ENCODE results near the gene VDAC1. TPM values are rescaled to one million over a fixed set of nuclear protein-coding genes. Genes with fewer than 3 reads are reported as not detected.

The VDAC1 gene
- total and polyA plus RNA-seq, 9 donors = 193 to 247 (median 216) TPM

- Histone ChIP-seq H3K9me3 (replicated peaks; ENCODE audit: control insufficient read depth, low read depth, low read length) (no peaks in the 10 kb centered on the region), H3K27me3 (ENCODE audit: control insufficient read depth, insufficient read depth, low read length) (no peaks in the 10 kb centered on the region), H3K4me3 (ENCODE audit: low read length) (no peak overlapping the region), H3K36me3 (ENCODE audit: control insufficient read depth, insufficient read depth, low read length) (peaks cover 24% of the 10 kb centered on the region), H3K4me1 (ENCODE audit: control insufficient read depth, insufficient read depth, low read length) (peaks cover 11% of the 10 kb centered on the region), H3K27ac (ENCODE audit: low read length) (no peak overlapping the region)
- 60% methylated on average over 4 of the region's 7 CpGs for WGBS (ENCODE audit: insufficient coverage)
- no peak for DNase-seq
Observed at GRCh38 chr5:133969654-133970324, 35.0 kb downstream of the VDAC1 start.

GRCh38 chr5:133968204-133968980 is 36.4 kb downstream of the VDAC1 start, which contains the start of gene C5orf15:
C5orf15 (minus strand) TSS chr5:133968625; CDS start chr5:133968584, 41 bp downstream.
- Histone ChIP-seq H3K36me3 (ENCODE audit: control insufficient read depth, insufficient read depth, low read length) (peaks cover 13% of the 10 kb centered on the region), H3K4me3 (ENCODE audit: low read length) (peak within 1 kb of the TSS; percentile 93), H3K4me1 (ENCODE audit: control insufficient read depth, insufficient read depth, low read length) (peaks cover 11% of the 10 kb centered on the region), H3K27me3 (ENCODE audit: control insufficient read depth, insufficient read depth, low read length) (no peaks in the 10 kb centered on the region), H3K9me3 (replicated peaks; ENCODE audit: control insufficient read depth, low read depth, low read length) (peaks cover 2% of the 10 kb centered on the region), H3K27ac (ENCODE audit: low read length) (peak within 1 kb of the TSS; percentile 96)
- peak; percentile 99 for DNase-seq
- WGBS (ENCODE audit: insufficient coverage) = 0% methylated on average over 42 of the region's 48 CpGs

GRCh38 chr5:133967698-133968203 is 37.0 kb downstream of the VDAC1 start:
- Histone ChIP-seq H3K4me3 (ENCODE audit: low read length) (peak overlapping the region; percentile 93), H3K36me3 (ENCODE audit: control insufficient read depth, insufficient read depth, low read length) (peaks cover 7% of the 10 kb centered on the region), H3K27ac (ENCODE audit: low read length) (peak overlapping the region; percentile 96), H3K4me1 (ENCODE audit: control insufficient read depth, insufficient read depth, low read length) (peaks cover 11% of the 10 kb centered on the region), H3K9me3 (replicated peaks; ENCODE audit: control insufficient read depth, low read depth, low read length) (peaks cover 2% of the 10 kb centered on the region), H3K27me3 (ENCODE audit: control insufficient read depth, insufficient read depth, low read length) (no peaks in the 10 kb centered on the region)
- peak; percentile 46 for DNase-seq
- WGBS (ENCODE audit: insufficient coverage) = 1% methylated on average over 12 of the region's 12 CpGs

- H3K27ac ChIP-seq (ENCODE audit: low read length) = peak overlapping the region; percentile 96
- 67% methylated on average over 3 of the region's 5 CpGs for WGBS (ENCODE audit: insufficient coverage)
- peaks cover 11% of the 10 kb centered on the region for H3K4me1 ChIP-seq (ENCODE audit: control insufficient read depth, insufficient read depth, low read length)
- H3K9me3 ChIP-seq (replicated peaks; ENCODE audit: control insufficient read depth, low read depth, low read length) = peaks cover 2% of the 10 kb centered on the region
- no peak for DNase-seq
- no peaks in the 10 kb centered on the region for H3K27me3 ChIP-seq (ENCODE audit: control insufficient read depth, insufficient read depth, low read length)
- no peak overlapping the region for H3K4me3 ChIP-seq (ENCODE audit: low read length)
- H3K36me3 ChIP-seq (ENCODE audit: control insufficient read depth, insufficient read depth, low read length) = peaks cover 6% of the 10 kb centered on the region
Observed at GRCh38 chr5:133967124-133967523, 37.7 kb downstream of the VDAC1 start.

- Histone ChIP-seq H3K36me3 (ENCODE audit: control insufficient read depth, insufficient read depth, low read length) (peaks cover 2% of the 10 kb centered on the region), H3K4me3 (ENCODE audit: low read length) (no peak overlapping the region), H3K9me3 (replicated peaks; ENCODE audit: control insufficient read depth, low read depth, low read length) (peaks cover 2% of the 10 kb centered on the region), H3K27me3 (ENCODE audit: control insufficient read depth, insufficient read depth, low read length) (no peaks in the 10 kb centered on the region), H3K4me1 (ENCODE audit: control insufficient read depth, insufficient read depth, low read length) (peaks cover 11% of the 10 kb centered on the region), H3K27ac (ENCODE audit: low read length) (no peak overlapping the region)
- WGBS (ENCODE audit: insufficient coverage) = no CpG with 5 or more reads among the region's 10 CpGs
- DNase-seq = no peak
Observed at GRCh38 chr5:133966090-133966489, 38.7 kb downstream of the VDAC1 start.

- peaks cover 8% of the 10 kb centered on the region for H3K4me1 ChIP-seq (ENCODE audit: control insufficient read depth, insufficient read depth, low read length)
- no peaks in the 10 kb centered on the region for H3K27me3 ChIP-seq (ENCODE audit: control insufficient read depth, insufficient read depth, low read length)
- no peak overlapping the region for H3K4me3 ChIP-seq (ENCODE audit: low read length)
- no peak for DNase-seq
- H3K36me3 ChIP-seq (ENCODE audit: control insufficient read depth, insufficient read depth, low read length) = peaks cover 8% of the 10 kb centered on the region
- no CpG with 5 or more reads among the region's 2 CpGs for WGBS (ENCODE audit: insufficient coverage)
- peaks cover 2% of the 10 kb centered on the region for H3K9me3 ChIP-seq (replicated peaks; ENCODE audit: control insufficient read depth, low read depth, low read length)
- no peak overlapping the region for H3K27ac ChIP-seq (ENCODE audit: low read length)
Observed at GRCh38 chr5:133963493-133964128, 41.2 kb downstream of the VDAC1 start.

- peaks cover 2% of the 10 kb centered on the region for H3K9me3 ChIP-seq (replicated peaks; ENCODE audit: control insufficient read depth, low read depth, low read length)
- 82% methylated on average over 1 of the region's 2 CpGs for WGBS (ENCODE audit: insufficient coverage)
- peaks cover 8% of the 10 kb centered on the region for H3K4me1 ChIP-seq (ENCODE audit: control insufficient read depth, insufficient read depth, low read length)
- H3K27ac ChIP-seq (ENCODE audit: low read length) = no peak overlapping the region
- no peaks in the 10 kb centered on the region for H3K27me3 ChIP-seq (ENCODE audit: control insufficient read depth, insufficient read depth, low read length)
- no peak for DNase-seq
- peaks cover 8% of the 10 kb centered on the region for H3K36me3 ChIP-seq (ENCODE audit: control insufficient read depth, insufficient read depth, low read length)
- no peak overlapping the region for H3K4me3 ChIP-seq (ENCODE audit: low read length)
Observed at GRCh38 chr5:133962801-133963476, 41.8 kb downstream of the VDAC1 start.

- Histone ChIP-seq H3K9me3 (replicated peaks; ENCODE audit: control insufficient read depth, low read depth, low read length) (peaks cover 2% of the 10 kb centered on the region), H3K4me1 (ENCODE audit: control insufficient read depth, insufficient read depth, low read length) (peaks cover 1% of the 10 kb centered on the region), H3K36me3 (ENCODE audit: control insufficient read depth, insufficient read depth, low read length) (peaks cover 10% of the 10 kb centered on the region), H3K27ac (ENCODE audit: low read length) (no peak overlapping the region), H3K4me3 (ENCODE audit: low read length) (no peak overlapping the region), H3K27me3 (ENCODE audit: control insufficient read depth, insufficient read depth, low read length) (no peaks in the 10 kb centered on the region)
- peak; percentile 35 for DNase-seq
- 10% methylated on average over 1 of the region's 2 CpGs for WGBS (ENCODE audit: insufficient coverage)
Observed at GRCh38 chr5:133962131-133962530, 42.6 kb downstream of the VDAC1 start.

GRCh38 chr5:133959643-133960042 is 45.1 kb downstream of the VDAC1 start:
- DNase-seq = no peak
- peaks cover 2% of the 10 kb centered on the region for H3K9me3 ChIP-seq (replicated peaks; ENCODE audit: control insufficient read depth, low read depth, low read length)
- peaks cover 19% of the 10 kb centered on the region for H3K36me3 ChIP-seq (ENCODE audit: control insufficient read depth, insufficient read depth, low read length)
- H3K4me3 ChIP-seq (ENCODE audit: low read length) = no peak overlapping the region
- H3K27ac ChIP-seq (ENCODE audit: low read length) = no peak overlapping the region
- no peaks in the 10 kb centered on the region for H3K4me1 ChIP-seq (ENCODE audit: control insufficient read depth, insufficient read depth, low read length)
- 82% methylated on average over 6 of the region's 11 CpGs for WGBS (ENCODE audit: insufficient coverage)
- H3K27me3 ChIP-seq (ENCODE audit: control insufficient read depth, insufficient read depth, low read length) = no peaks in the 10 kb centered on the region
